COLO668 (cell line): ENCODE data around the gene BRINP2.

Source experiments
- DNase-seq: peaks from one replicate; lab custom pipeline; 2025; ENCODE audit not compliant: unreplicated experiment; lab: John Stamatoyannopoulos, UW

The BRINP2 gene, protein sequence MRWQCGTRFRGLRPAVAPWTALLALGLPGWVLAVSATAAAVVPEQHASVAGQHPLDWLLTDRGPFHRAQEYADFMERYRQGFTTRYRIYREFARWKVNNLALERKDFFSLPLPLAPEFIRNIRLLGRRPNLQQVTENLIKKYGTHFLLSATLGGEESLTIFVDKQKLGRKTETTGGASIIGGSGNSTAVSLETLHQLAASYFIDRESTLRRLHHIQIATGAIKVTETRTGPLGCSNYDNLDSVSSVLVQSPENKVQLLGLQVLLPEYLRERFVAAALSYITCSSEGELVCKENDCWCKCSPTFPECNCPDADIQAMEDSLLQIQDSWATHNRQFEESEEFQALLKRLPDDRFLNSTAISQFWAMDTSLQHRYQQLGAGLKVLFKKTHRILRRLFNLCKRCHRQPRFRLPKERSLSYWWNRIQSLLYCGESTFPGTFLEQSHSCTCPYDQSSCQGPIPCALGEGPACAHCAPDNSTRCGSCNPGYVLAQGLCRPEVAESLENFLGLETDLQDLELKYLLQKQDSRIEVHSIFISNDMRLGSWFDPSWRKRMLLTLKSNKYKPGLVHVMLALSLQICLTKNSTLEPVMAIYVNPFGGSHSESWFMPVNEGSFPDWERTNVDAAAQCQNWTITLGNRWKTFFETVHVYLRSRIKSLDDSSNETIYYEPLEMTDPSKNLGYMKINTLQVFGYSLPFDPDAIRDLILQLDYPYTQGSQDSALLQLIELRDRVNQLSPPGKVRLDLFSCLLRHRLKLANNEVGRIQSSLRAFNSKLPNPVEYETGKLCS

DNA sequence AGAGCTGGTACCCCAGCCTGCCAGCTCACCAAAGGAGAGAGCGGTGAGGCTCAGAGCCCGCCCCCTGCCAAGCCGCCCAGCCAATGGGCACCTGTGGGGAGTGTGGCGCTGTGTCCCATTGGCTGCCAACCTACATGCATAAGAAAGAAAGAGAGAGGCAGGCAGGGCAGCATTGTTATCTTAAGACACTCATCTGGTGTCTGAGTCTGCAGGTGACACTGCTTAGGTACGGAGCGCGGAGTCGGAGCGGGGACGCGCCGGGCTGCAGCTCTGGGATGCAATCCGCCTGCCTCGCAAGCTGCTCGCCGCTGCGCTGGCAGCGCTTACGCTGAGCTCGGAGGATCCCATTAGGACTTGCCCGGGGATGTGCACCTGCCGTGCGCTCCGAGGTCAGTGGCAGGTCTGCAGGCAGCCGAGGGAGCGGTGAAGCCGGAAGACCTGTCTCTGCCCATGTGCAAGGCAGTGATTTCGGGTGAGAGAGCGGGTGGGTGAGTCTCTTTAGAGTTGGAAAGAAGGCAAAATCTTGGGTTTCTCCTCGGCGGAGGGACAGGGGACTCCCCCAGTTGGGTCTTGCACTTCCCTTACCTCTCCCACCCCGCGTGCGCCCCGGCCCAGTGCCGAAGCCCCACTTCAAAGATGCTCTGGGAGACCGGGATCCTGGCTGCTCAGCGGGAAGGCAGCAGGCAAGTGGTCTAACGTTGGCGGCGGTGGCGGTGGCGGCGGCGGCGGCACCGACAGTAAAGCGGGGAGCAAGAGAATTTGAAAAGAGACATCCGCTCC is at the start of gene BRINP2:
TSS of gene BRINP2 (plus strand) at position 203 of the 780 bp plus-strand sequence. CDS start 58,919 bp downstream, outside the sequence.
- DNase-seq, result peak; percentile 89

DNA sequence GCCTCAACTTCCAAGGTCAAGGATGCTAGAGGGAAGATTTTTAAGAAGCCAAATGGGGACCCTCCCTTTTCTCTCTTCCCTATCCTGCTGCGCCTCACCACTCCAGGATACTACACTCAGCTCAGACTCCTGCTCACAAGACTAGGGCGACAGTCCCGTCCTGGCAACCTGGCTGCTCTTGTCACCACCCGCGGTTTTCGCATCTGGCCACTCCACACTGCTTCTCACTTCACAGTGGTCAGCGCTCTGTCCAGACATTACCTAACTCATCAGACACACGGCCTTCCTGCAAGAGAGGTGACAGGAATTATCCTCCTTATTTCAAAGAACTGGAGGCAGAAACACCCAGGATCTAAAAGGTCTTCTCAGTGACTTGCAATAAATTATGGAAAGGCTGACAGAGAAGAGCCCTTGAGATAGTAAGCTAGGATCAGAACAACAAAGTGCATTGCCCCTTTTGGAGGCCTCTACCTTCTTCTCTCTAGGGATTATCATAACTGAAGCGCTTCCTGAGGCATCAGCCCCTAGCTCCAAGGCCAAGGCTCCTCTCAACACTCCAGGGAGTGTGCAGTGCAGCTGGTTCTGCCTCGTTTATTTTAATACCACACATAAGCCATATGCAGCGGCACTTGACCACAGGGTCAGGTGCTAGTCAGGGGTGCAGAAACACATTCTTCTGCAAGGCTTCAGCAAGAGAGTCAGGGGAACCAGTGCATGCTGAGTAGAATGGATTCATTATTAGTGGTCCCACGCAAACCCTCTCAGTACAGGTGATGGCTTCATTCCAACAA is 48.1 kb upstream of the BRINP2 start:
- DNase-seq, result no peak

DNA sequence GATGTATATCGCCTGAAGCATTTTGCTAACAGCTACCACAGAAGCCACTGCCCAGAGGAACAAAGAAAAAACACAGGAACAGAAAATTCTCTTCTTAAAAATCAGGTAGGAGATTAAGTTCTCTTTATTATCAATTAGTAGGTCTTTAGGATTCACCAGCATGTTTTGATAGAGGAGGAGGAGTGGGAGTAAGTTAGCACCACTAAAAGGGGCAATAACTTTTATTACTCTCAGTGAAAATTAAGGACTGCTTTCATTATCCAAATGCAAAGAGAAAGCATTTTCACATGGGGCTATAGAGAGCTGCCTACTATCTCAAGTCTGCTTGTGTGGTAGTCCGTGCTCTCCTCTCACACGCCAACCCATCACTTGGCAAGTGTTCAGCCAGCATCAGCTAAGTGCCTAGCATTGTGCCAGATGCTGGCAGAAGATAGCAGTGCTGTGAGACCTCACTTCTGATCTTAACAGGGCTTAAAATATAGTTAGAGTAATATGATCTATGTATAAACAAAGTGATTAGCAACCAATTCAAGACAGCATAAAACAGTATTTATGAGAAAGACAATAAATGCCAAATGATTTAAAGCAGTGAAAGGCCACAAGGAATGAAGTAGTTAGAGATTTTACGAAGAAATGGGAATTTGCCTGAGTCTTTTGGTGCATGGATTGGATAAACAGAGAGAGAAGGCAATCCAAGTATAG is 46.0 kb upstream of the BRINP2 start:
- DNase-seq, result no peak

DNA sequence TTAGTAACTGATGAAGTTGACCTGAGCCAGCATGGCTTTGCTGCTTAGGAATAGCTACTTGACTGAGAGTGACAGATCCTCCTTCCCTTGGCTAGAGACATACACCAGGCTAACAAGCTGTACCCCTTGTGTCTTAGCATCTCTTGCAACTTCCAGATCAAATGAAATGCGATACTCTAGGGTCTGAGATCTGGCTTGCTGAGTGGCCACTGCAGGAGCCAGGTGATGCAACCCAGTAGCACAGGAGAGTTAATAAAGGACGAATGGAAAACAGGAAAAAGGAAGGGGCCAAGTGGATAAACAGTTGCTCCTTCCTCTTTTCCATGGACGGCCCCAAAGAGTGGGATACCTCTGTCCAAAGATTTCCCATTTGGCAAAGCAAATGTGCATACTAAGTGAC is 44.5 kb upstream of the BRINP2 start:
- DNase-seq, result no peak

DNA sequence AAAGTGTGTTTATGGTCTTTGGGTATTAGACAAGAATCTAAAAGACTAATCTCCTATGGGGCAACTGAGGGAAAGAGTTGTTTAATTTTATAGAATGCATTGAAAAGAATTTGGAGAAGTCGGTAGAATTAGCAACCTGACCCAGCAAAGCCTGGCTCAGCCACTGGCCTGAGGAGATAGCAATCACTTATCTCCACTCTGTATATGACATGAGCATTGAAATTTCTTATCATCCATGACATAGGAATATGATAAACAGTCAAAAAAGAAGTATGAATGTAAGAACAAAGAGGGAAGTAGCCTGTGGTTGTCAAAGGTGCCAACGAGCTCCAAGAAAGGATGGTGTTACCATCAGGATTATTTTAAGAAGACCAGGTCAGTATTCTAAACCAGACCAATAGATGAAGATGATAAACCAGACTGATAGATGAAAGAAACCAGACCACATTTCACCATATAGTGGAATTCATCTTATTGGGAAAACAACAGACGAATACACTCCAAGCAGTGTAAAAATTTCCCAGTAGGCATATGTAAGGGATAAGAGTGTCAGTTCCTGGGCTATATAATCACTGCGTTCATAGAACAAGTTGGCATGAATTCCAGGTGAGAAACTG is 42.0 kb upstream of the BRINP2 start:
- no peak for DNase-seq

DNA sequence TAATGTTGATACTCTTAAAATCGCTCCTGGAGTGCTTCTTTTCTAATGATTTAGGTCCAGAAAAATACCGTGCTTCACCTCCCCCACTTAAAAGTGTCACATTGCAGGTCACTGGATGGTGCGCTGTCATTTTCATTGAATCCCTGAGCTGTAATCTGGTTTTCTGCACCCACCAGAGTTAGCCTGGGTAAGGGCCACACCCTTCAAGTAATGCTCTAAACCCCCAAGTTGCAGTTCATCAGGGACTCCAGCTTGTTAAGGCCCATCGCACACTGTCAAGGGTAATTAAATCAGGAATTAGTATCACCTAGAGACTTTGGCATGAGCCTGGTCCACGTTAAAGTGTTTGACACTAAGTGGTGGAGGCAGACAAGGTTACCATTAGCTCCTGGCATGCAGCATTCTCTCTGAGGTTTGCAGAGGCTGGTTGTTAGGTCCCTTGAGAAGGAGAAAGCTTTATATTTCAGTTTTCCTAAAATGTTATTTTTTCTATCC is 40.3 kb upstream of the BRINP2 start:
- no peak for DNase-seq

DNA sequence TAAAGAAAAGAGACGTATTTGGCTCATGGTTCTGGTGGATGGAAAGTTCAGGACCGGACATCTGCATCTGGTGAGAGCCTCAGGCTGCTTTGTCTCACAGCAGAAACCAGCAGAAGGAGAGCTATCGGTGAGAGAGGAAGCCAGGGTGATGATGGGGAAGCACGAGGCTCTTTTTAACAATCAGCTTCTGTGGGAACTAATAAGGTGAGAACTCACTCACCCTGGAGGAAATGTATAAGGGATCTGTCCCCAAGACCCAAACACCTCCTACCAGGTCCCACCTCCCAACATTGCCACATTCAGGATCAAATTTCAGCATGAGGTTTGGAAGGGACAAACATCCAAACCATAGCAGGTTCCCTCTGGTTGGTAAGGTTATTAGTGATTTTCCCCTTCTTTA is 39.0 kb upstream of the BRINP2 start:
- DNase-seq, result no peak

DNA sequence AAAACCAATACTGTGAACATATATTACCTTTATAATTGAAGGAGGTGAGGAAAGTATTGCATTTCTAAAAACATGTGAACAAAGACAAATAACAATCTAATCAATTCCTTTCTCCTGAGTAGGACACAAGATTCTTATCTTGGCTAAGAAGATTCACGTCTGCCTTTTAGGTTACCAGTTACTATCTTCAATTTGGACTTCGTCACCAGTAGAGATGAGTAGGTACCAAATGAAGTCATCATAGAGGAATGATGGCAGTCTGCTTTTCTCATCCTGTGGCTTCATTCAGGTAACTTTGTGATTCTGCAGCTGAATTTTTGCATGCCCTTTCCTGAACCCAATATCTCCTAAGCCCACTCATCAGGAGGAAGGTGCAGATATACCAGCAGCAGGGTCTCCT is 38.6 kb upstream of the BRINP2 start:
- no peak for DNase-seq

DNA sequence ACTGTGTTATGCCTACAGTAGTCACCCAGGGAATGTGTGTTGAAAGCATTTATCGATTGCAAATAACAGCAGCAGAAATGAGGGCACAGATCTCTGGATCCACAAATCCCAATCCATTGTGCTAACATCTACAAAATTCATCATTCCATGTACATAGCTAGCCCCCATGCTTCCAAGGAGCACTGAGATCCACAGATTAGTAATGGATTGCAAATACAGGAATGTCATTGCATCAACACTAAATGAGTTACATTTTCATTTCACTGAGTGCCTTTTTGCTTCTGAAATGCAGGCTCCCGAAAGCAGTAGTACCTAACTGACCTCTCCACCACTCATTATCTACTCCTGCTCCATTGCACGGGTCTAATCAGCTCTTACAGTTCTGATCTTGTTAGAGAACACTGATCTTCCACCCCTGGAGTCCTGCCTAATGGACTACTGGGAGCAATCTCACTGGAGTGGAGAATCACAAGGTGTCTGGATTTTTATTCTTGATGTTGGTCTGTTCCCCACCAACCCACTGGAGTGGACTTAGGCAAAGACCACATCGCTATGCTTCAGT is 36.7 kb upstream of the BRINP2 start:
- DNase-seq, result no peak

DNA sequence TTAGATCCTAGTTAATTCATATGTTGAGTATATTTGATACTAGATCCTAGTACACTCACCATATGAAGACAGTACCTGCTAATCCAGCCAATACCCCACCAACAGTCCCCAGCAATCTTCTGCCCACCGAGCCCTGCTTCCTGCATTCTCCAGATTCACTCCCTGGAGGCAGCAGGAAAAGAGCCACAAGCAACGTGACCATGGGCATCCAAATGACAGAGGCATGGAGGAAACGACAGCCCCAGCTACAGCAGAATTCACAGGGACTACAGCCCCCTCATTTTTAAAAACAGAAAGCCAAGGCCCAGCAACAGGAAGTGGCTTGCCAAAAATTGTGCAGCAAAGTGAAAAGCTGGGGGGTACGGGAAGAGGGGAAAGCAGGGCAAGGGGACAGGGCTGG is 35.5 kb upstream of the BRINP2 start:
- DNase-seq, result no peak

DNA sequence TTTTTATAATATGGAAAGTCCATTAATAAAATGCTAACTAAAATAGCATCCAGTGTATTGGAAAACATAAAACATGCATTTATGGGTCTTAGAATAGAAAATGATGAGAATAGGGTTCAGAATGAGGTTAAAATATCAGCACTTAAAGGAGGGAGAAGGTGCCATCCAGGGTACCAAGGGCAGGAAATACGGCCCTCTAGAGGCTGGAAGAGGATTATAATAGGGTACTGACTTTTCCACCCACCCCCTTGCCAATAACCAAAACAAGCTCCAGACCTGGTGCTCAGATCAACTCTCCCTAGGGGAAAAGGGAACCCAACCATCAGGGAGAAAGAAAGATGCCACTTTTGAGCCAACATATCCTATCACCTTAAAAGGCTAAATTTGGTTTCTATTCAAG is 32.9 kb upstream of the BRINP2 start:
- no peak for DNase-seq

DNA sequence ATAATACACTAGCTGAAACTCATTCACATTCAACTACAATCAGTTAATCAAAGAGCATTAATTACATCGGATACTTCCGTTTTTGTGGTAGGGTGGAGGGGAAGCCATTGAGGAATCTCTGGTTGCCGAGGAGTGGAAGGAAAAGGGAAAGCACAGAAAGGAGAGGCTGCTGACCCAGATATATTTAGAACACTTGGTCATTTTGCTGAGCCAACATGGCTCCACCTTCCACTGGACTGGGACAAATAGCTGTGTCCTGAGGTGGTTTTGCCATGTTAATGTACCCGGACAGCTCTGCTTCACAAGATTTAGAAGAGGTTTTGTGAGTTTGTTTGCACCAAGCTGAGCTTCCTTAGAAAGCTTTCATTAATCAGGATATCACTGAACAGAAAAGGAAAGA is 32.4 kb upstream of the BRINP2 start:
- no peak for DNase-seq

DNA sequence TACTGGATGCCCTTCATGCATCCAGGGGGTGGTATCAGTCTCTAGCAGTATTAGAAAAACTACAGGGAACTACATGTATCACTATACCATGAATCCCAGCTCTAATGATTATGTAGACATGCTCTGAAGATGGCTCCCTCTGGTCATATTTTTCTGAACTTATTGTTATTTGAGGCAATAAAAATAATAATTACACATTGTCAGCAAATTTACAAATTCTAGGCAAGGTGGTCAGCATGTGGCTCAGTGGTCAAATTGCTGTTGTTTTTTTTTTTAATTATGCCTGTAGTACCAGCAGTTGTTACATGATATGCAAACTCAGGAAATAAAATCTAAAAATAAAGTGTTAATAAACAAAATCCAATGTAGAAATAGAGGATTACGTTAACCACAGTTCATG is 28.7 kb upstream of the BRINP2 start:
- DNase-seq, result no peak

DNA sequence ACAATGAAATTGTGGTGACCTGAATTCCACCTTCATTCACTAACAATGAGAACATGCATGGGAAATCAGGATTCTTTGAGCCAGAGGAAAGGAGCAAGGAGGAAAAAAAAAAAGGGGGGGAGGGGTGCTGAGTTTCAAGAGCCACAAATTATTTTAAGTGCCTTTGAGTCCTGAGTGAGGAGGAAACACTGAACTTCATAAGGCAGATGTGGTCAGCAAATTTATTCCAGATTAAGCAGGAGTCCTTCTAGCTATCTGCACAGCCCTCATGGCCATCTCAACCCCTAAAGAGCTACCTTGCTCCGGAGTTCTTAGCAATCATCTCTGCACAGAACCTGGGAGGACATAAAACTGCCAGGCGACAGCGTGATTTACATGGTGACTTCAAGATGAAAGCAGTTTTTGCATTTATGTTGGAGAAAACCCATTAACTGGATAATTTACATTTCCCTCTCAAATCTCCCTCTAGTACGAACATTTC is 27.9 kb upstream of the BRINP2 start:
- no peak for DNase-seq

DNA sequence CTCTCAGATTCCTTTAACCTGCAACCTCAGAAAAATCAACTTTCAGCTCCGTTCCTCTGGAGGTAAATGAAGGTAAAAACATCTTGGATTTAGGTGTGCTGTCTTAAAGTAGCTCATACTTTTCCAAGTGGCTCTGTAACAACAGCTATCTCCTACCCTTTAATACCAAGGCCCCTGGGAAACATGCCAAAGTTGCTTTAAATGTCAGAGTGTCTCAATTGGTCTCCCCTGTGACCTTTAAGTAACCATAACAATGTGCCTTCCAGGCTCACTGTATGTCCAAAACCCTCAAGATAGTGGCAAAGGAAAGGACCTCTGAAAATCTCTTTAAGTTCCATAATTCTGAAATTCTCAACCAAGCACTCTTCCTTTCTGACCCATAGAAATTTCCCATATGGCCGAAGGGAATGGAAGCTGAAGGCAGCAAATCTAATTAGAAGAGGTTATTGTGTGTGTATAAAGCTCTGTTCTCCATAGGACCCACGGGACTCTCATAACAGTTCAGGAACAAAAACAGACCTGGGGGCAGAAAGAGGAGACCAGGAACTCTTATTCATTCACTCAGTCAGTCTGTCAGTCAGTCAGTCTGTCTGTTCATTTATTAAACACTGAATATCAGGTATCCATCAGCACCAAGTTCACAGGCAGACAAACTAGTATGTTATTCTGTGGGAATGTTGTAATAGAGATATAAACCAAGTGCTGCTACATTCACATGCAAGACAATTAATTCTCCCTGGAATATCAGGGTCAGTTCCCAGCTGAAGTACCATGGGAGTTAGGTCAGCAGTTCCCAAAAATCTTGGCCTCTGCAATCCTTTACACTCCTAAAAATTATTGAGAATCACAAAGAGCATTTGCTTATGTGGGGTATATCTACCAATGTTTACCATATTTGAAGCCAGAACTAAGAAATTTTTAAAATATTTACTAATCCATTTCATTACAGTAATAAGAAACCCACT is 25.4 kb upstream of the BRINP2 start:
- DNase-seq, result no peak

DNA sequence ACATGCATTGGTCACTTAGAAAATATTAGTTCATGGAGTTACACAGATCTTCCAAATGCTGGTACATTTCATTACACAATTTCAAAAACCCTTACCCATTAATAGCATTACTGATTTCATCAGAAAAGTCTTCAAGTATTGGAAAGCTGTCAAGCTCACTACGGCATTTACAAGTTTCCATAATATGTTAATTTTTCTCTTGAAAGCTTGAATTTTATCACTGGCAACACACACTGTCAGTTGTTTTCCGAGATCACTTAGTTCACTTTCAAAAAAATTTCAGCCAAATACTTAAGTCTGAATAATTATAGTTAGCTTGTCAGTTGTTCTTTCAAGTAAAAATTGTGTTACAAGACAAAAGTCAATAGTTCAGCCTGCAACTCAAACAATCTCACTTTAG is 24.3 kb upstream of the BRINP2 start:
- DNase-seq, result no peak

DNA sequence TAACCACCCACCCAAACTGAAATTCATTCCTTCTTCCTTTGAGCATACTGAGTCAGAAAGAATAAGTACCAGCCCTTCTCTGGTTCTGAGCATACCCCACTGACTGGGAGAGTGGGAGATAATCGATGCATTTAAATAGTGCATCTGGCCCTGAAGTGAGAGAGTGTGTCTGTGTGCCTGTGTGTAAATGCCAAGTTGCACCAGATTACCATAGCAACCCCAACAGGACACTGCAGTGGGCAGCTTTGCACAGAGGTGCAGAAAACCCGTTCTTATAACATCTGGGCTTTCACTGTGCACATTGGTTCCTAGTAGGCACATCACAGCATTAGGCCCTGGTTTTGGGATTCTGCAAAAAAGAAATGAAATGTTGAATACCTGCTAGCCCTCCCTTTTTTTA is 8.5 kb upstream of the BRINP2 start:
- no peak for DNase-seq

DNA sequence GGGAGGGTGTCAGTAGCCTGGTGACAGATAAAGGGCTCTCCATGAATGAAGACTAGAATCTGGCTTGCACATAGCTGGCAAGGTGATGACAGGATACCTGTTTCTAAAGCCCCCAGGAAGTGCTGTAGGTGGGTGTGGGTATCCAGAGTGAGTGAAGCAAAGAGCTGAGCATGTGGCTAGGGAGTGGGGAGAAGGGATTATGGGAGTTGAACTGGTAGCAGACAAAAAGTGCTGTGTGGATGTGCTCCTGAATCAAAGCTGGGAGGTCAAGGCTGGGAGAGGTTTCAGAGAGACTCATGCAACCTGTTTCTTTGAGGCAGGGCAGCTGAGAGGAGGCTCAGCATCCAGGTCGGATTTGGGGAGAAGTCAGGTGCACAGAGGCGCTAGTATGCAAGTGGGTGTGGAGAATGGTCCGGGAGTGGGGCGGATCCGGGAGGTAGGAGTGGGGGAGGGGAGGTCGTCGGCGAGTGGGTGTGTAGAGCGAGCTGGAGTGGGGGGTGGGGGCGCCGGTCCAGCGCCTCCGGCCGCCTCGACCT is 6.8 kb upstream of the BRINP2 start:
- DNase-seq, result peak; percentile 48
